OCI-LY3 (cell line): ENCODE results near the gene KPNB1.
A peak's percentile ranks its signal among the peaks of the same experiment; 100 is the strongest.

ENCODE experiments used
- H2AFZ ChIP-seq: fragments of 200-600, 300-600 bp; shearing (Covaris generic); 2 replicates; pipeline ENCODE4 v1.6.0; 2014; ENCODE audit warnings: antibody characterized with exemption, low read depth, low read length
- H3K27ac ChIP-seq: fragments of 200-600, 300-600 bp; sonication (generic); 2 replicates; pipeline ENCODE4 v1.5.1; 2014; ENCODE audit warnings: mild to moderate bottlenecking, low read length, moderate library complexity, mixed read lengths
- H3K27me3 ChIP-seq: fragments of 200-600, 300-600 bp; sonication (generic); 2 replicates; pipeline ENCODE4 v1.6.1; 2014; ENCODE audit warnings: low read depth, low read length, mixed read lengths
- H3K36me3 ChIP-seq: fragments of 200-600, 300-600 bp; sonication (generic); replicated peaks from 2 replicates; pipeline ENCODE3; 2014; ENCODE audit warnings: low read depth, low read length, mixed read lengths
- H3K4me1 ChIP-seq: fragments of 300-600, 200-600 bp; sonication (generic); 2 replicates; pipeline ENCODE4 v1.6.1; 2014; ENCODE audit warnings: low read length, mixed read lengths
- H3K4me2 ChIP-seq: fragments of 200-600, 300-600 bp; sonication (generic); 2 replicates; pipeline ENCODE4 v1.6.1; 2014; ENCODE audit warnings: low read length, mixed read lengths
- H3K4me3 ChIP-seq: fragments of 300-600, 200-600 bp; sonication (generic); 2 replicates; pipeline ENCODE4 v1.5.1; 2014; ENCODE audit warnings: antibody characterized with exemption, mild to moderate bottlenecking, low read length, moderate library complexity
- H3K79me2 ChIP-seq: fragments of 300-600, 200-600 bp; shearing (Covaris generic); 2 replicates; pipeline ENCODE4 v1.6.1; 2014; ENCODE audit warnings: mild to moderate bottlenecking, low read length, mixed read lengths
- H3K9ac ChIP-seq: fragments of 300-600, 200-600 bp; shearing (Covaris generic); 2 replicates; pipeline ENCODE4 v1.6.0; 2014; ENCODE audit warnings: mild to moderate bottlenecking, low read length, moderate library complexity
- H3K9me3 ChIP-seq: fragments of 200-600, 300-600 bp; shearing (Covaris generic); 2 replicates; pipeline ENCODE4 v1.6.1; 2014; ENCODE audit warnings: low read length, mixed read lengths; ENCODE audit not compliant: insufficient read depth
- H4K20me1 ChIP-seq: fragments of 200-600, 300-600 bp; sonication (generic); 2 replicates; pipeline ENCODE4 v1.6.1; 2016; ENCODE audit warnings: low read length, mixed read lengths; ENCODE audit not compliant: insufficient read depth
- CTCF ChIP-seq: fragments of 200-600, 300-600 bp; sonication (generic); IDR thresholded peaks from 2 replicates; pipeline ENCODE4 v1.5.1; 2014; ENCODE audit warnings: antibody characterized with exemption, low read length, low read depth
- EZH2phosphoT487 ChIP-seq: fragments of 200-600 bp; shearing (Covaris generic); IDR thresholded peaks from 2 replicates; pipeline ENCODE4 v1.6.1; 2018; ENCODE audit warnings: antibody characterized with exemption, mixed run types, low read depth

Gene KPNB1

GRCh38 chr17:47730681-47731080 lies 81.0 kb downstream of the KPNB1 start:
- Histone ChIP-seq H3K9ac (no peak overlapping the region), H2AFZ (no peak overlapping the region), H4K20me1 (no peaks in the 10 kb centered on the region), H3K4me3 (no peak overlapping the region), H3K9me3 (no peaks in the 10 kb centered on the region), H3K4me2 (no peak overlapping the region), H3K27me3 (peaks cover 72% of the 10 kb centered on the region), H3K27ac (no peak overlapping the region), H3K36me3 (no peaks in the 10 kb centered on the region), H3K79me2 (no peaks in the 10 kb centered on the region), H3K4me1 (peaks cover 7% of the 10 kb centered on the region)
- no peak for TF ChIP-seq EZH2phosphoT487
- TF ChIP-seq CTCF, result no peak

- Histone ChIP-seq H3K27ac (no peak overlapping the region), H4K20me1 (no peaks in the 10 kb centered on the region), H3K9me3 (no peaks in the 10 kb centered on the region), H3K4me1 (peaks cover 10% of the 10 kb centered on the region), H3K4me3 (no peak overlapping the region), H3K27me3 (peaks cover 65% of the 10 kb centered on the region), H3K4me2 (no peak overlapping the region), H3K36me3 (no peaks in the 10 kb centered on the region), H3K79me2 (no peaks in the 10 kb centered on the region), H2AFZ (no peak overlapping the region), H3K9ac (no peak overlapping the region)
- TF ChIP-seq EZH2phosphoT487 (no peak), CTCF (no peak)
Observed at GRCh38 chr17:47731396-47731795, 81.7 kb downstream of the KPNB1 start.

- Histone ChIP-seq H3K9me3 (no peaks in the 10 kb centered on the region), H3K4me2 (peak overlapping the region; percentile 7; the same call in 1 of the 2 replicates), H3K4me3 (no peak overlapping the region), H3K79me2 (no peaks in the 10 kb centered on the region), H3K9ac (no peak overlapping the region), H3K36me3 (no peaks in the 10 kb centered on the region), H3K4me1 (peaks cover 10% of the 10 kb centered on the region), H2AFZ (no peak overlapping the region), H4K20me1 (no peaks in the 10 kb centered on the region), H3K27me3 (peaks cover 56% of the 10 kb centered on the region), H3K27ac (no peak overlapping the region)
- TF ChIP-seq EZH2phosphoT487 (peak; percentile 63; the same call in 1 of the 2 replicates), CTCF (no peak)
Observed at GRCh38 chr17:47732399-47733046, 82.8 kb downstream of the KPNB1 start.

GRCh38 chr17:47733047-47733673 lies 83.4 kb downstream of the KPNB1 start, which contains the start of gene TBX21:
Gene TBX21, plus strand, starts transcription at chr17:47733236. Its CDS starts 219 bp downstream, at chr17:47733455.
- H3K9ac ChIP-seq, result no peak within 1 kb of the TSS

More at GRCh38 chr17:47733047-47733673, 83.4 kb downstream of the KPNB1 start, which contains the start of gene TBX21:
- Histone ChIP-seq H3K27me3 (peaks cover 51% of the 10 kb centered on the region), H3K4me2 (peak within 1 kb of the TSS; percentile 7; the same call in 1 of the 2 replicates), H3K4me3 (no peak within 1 kb of the TSS), H3K27ac (no peak within 1 kb of the TSS), H3K36me3 (no peaks in the 10 kb centered on the region), H3K79me2 (no peaks in the 10 kb centered on the region), H2AFZ (no peak within 1 kb of the TSS), H3K4me1 (peaks cover 10% of the 10 kb centered on the region), H3K9me3 (no peaks in the 10 kb centered on the region), H4K20me1 (no peaks in the 10 kb centered on the region)
- no peak for TF ChIP-seq EZH2phosphoT487
- peak; percentile 7; the same call in 1 of the 2 replicates for TF ChIP-seq CTCF
